Suprapubic skin (tissue), 4 donors: ENCODE data around the gene NFKBIA. TPM values are rescaled to one million over a fixed set of nuclear protein-coding genes. Genes with fewer than 3 reads are reported as not detected.

ENCODE experiments used
- DNase-seq, 2 donors: peaks; one replicate each; pipeline ENCODE4 v3.0.0-alpha.2; 2019; ENCODE audit warnings: low spot score in 2 of 2
- H3K27ac ChIP-seq: fragments of 200-600 bp; sonication (generic); one replicate; pipeline ENCODE4 v1.5.1; 2019
- H3K27me3 ChIP-seq: fragments of 200-600 bp; sonication (generic); one replicate; pipeline ENCODE4 v1.5.1; 2019
- H3K36me3 ChIP-seq: fragments of 200-600 bp; sonication (generic); one replicate; pipeline ENCODE4 v1.5.1; 2019
- H3K4me1 ChIP-seq: fragments of 200-600 bp; sonication (generic); one replicate; pipeline ENCODE4 v1.5.1; 2019
- H3K4me3 ChIP-seq: fragments of 200-600 bp; sonication (generic); one replicate; pipeline ENCODE4 v1.5.1; 2019; ENCODE audit warnings: mild to moderate bottlenecking
- H3K9me3 ChIP-seq: fragments of 200-600 bp; sonication (generic); one replicate; pipeline ENCODE4 v1.5.1; 2019
- CTCF ChIP-seq, 2 donors: fragments of 200-600 bp in 1 of 2; fragments of 450-650 bp in 1 of 2; sonication (generic) in 1 of 2; IDR thresholded peaks; one replicate each; pipeline ENCODE4 v1.5.1; 2016 to 2019; ENCODE audit warnings: antibody characterized with exemption in 2 of 2, mild to moderate bottlenecking in 1 of 2, moderate library complexity in 1 of 2
- EP300 ChIP-seq: sonication (generic); formaldehyde crosslinking; IDR thresholded peaks from one replicate; pipeline ENCODE4 v1.6.1; 2017; ENCODE audit warnings: antibody characterized with exemption
- POLR2A ChIP-seq, 2 donors: fragments of 450-650 bp; IDR thresholded peaks; one replicate each; pipeline ENCODE4 v1.6.1; 2017; ENCODE audit warnings: antibody characterized with exemption in 2 of 2, mild to moderate bottlenecking in 2 of 2, moderate library complexity in 2 of 2
- POLR2AphosphoS5 ChIP-seq, 3 donors: sonication (generic); formaldehyde crosslinking; IDR thresholded peaks; one replicate each; pipeline ENCODE4 v1.6.1; 2017; ENCODE audit warnings: antibody characterized with exemption in 3 of 3
- WGBS: methylation state at CpG from one replicate; pipeline ENCODE4 v1.1.5; 2018; 5-methylcytosine and 5-hydroxymethylcytosine counted together
- total RNA-seq, 4 donors: library from RNA; depleted of rRNA; stranded (reverse); fragments of >200 nt; gene quantifications; one replicate each; pipeline ENCODE4 v1.1.0, GENCODE V29; 2016

NFKBIA gene
- total RNA-seq, 4 donors from 2014 or later: 510 to 768 (median 735) TPM

- 44% methylated on average over 5 of the region's 5 CpGs for WGBS
- no peak overlapping the region for H3K27ac ChIP-seq
These were observed 11.7 kb upstream of the NFKBIA start for GRCh38 chr14:35416108-35416750.

DNA sequence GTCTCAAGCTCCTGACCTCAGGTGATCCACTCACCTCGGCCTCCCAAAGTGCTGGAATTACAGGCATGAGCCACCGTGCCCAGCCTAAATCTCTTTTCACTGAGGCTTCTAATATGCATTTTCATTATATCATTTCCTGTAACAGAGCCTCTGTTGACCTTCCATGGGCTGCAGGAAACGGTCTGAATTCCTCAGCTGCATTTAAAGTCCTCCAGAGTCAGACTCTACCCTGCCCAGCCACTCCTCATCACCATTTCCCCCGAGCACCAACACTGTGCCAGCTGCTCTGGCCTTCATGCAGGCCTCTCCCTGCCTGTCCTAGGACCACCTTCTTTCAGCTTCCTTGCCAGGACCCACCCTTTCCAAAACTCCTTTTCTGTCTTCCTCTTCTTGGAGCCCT, 9.8 kb upstream of the NFKBIA start:
- no peak for DNase-seq

More at GRCh38 chr14:35416108-35416750, 11.7 kb upstream of the NFKBIA start:
- Histone ChIP-seq H3K9me3 (no peaks in the 10 kb centered on the region), H3K27me3 (no peaks in the 10 kb centered on the region), H3K4me1 (peaks cover 7% of the 10 kb centered on the region), H3K36me3 (no peaks in the 10 kb centered on the region), H3K4me3 (no peak overlapping the region)
- TF ChIP-seq EP300 (no peak), CTCF (IDR thresholded peaks at IDR 0.05) (no peak), POLR2A (IDR thresholded peaks at IDR 0.05) (no peak), POLR2AphosphoS5 (IDR thresholded peaks at IDR 0.05) (no peak)
- no peak for DNase-seq

GRCh38 chr14:35412272-35413056, 7.9 kb upstream of the NFKBIA start:
- TF ChIP-seq EP300 (no peak), POLR2A (IDR thresholded peaks at IDR 0.05) (no peak), CTCF (IDR thresholded peaks at IDR 0.05) (no peak), POLR2AphosphoS5 (IDR thresholded peaks at IDR 0.05) (no peak)
- no peaks in the 10 kb centered on the region for H3K9me3 ChIP-seq
- H3K4me3 ChIP-seq: no peak overlapping the region
- H3K27ac ChIP-seq: no peak overlapping the region
- H3K36me3 ChIP-seq: no peaks in the 10 kb centered on the region
- peaks cover 13% of the 10 kb centered on the region for H3K4me1 ChIP-seq
- no peaks in the 10 kb centered on the region for H3K27me3 ChIP-seq
- WGBS: 89% methylated on average over 12 of the region's 12 CpGs
- DNase-seq: no peak

More for the DNA sequence above, 9.8 kb upstream of the NFKBIA start:
- 51% methylated on average over 4 of the region's 4 CpGs for WGBS
- no peak for TF ChIP-seq CTCF (IDR thresholded peaks at IDR 0.05)
- Histone ChIP-seq H3K36me3 (no peaks in the 10 kb centered on the region), H3K4me1 (peaks cover 4% of the 10 kb centered on the region), H3K4me3 (no peak overlapping the region), H3K27ac (no peak overlapping the region), H3K9me3 (no peaks in the 10 kb centered on the region), H3K27me3 (no peaks in the 10 kb centered on the region)

- Histone ChIP-seq H3K36me3 (no peaks in the 10 kb centered on the region), H3K27me3 (no peaks in the 10 kb centered on the region), H3K9me3 (no peaks in the 10 kb centered on the region), H3K4me1 (peaks cover 29% of the 10 kb centered on the region), H3K4me3 (no peak overlapping the region), H3K27ac (no peak overlapping the region)
- 51% methylated on average over 6 of the region's 6 CpGs for WGBS
- TF ChIP-seq CTCF (IDR thresholded peaks at IDR 0.05) (no peak), POLR2AphosphoS5 (IDR thresholded peaks at IDR 0.05) (no peak)
- DNase-seq: no peak
These were observed 6.3 kb upstream of the NFKBIA start for GRCh38 chr14:35410858-35411257.

DNA sequence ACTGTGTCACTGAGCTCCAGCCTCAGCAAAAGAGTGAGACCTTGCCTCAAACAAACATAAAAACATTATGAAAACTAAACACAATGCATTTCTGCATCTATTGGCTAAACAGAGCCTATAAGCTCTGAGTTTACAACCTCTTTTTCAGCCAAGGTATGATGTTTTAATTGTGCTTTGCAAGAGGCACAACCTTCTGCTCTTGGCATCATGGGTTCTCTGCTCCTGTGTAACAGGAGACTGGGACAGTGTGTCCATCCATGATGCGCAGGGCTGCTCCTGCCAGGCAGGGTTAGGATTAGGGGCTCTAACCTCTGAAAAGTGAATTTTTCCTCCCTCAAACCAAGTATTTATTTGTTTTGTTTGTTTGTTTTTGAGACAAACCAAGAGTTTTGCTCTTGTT, 5.0 kb upstream of the NFKBIA start:
- WGBS: 100% methylated on average over 1 of the region's 1 CpG
- DNase-seq: no peak
- H3K9me3 ChIP-seq: no peaks in the 10 kb centered on the region
- H3K4me1 ChIP-seq: peaks cover 37% of the 10 kb centered on the region
- no peak overlapping the region for H3K27ac ChIP-seq
- no peak overlapping the region for H3K4me3 ChIP-seq
- no peaks in the 10 kb centered on the region for H3K36me3 ChIP-seq
- H3K27me3 ChIP-seq: no peaks in the 10 kb centered on the region
- TF ChIP-seq POLR2AphosphoS5 (IDR thresholded peaks at IDR 0.05) (no peak), EP300 (no peak), CTCF (IDR thresholded peaks at IDR 0.05) (no peak), POLR2A (IDR thresholded peaks at IDR 0.05) (no peak)
